ENCODE measurements around the gene CEACAM1. TPM values are rescaled to one million over a fixed set of nuclear protein-coding genes. Genes with fewer than 3 reads are reported as not detected.

CEACAM1 gene
- total and polyA plus RNA-seq, 2 of the 13 experiments (the other 11 are each of a cell fraction or from before 2014, with no cell fraction given) = 13.5 to 332 TPM

DNA sequence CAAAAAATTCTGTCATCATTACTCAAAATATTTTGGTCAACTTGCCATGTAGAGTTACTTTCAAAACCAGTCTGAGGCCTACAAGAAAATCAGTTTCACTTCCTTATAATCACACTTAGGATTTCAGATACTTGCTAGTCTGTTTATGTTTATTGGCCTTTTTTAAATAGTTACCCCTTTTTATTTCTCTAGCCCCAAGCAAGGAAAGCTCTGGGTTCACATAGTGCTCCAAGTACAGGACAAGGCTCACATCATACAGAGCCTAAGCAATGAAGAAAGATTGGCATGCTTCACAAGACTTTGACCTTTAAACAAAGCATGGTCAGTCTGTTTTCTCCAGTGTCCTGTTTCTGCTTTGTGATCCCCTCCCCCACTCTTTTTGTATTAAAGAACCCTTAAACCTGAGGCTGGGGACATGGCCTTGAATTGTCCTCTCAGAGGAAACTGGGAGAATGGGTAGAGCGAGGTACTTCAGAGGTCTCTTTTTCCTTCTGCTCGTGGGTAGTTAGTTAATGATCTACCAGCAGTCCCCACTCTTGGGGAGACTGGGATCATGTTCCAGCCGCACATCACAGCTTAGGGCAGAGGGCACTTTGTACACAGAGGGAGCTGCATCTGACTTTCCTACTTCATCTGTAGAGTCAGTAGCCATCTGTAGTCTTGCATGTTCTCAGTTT, 30.7 kb downstream of the CEACAM1 start (continued):
- TF ChIP-seq SIX1 (CRISPR knock-in tag; IDR thresholded peaks at IDR 0.05; ENCODE audit: borderline replicate concordance) (peak; percentile 95; the same call in 1 of the 2 replicates), CBX1 (IDR thresholded peaks at IDR 0.05; ENCODE audit: low read depth) (peak; percentile 56), ZNF513 (CRISPR knock-in tag; conservative IDR thresholded peaks at IDR 0.05) (no peak), NFKB2 (CRISPR knock-in tag; IDR thresholded peaks at IDR 0.05; ENCODE audit: borderline replicate concordance) (no peak), ZNF232 (CRISPR knock-in tag; IDR thresholded peaks at IDR 0.05; ENCODE audit: borderline replicate concordance) (no peak; the same call in 1 of the 2 replicates), ISL2 (CRISPR knock-in tag; IDR thresholded peaks at IDR 0.05) (peak; percentile 74), POLR2AphosphoS2 (IDR thresholded peaks at IDR 0.05; ENCODE audit: low read depth, low read length) (no peak), AHDC1 (CRISPR knock-in tag; IDR thresholded peaks at IDR 0.05; ENCODE audit: borderline replicate concordance) (peak; percentile 56; the same call in 1 of the 2 replicates), ZIK1 (CRISPR knock-in tag; IDR thresholded peaks at IDR 0.05; ENCODE audit: borderline replicate concordance, low read depth) (no peak), SMAD1 (CRISPR knock-in tag; IDR thresholded peaks at IDR 0.05; ENCODE audit: borderline replicate concordance, low read depth) (no peak), ZSCAN21 (CRISPR knock-in tag; IDR thresholded peaks at IDR 0.05; ENCODE audit: borderline replicate concordance) (no peak), SP140L (CRISPR knock-in tag; IDR thresholded peaks at IDR 0.05; ENCODE audit: borderline replicate concordance) (0 out of 2 replicates have a peak, but pooled peaks have one; percentile 34), HCFC1 (IDR thresholded peaks at IDR 0.05; ENCODE audit: low read depth, low read length) (no peak)
- TF ChIP-seq, protein P1, sequence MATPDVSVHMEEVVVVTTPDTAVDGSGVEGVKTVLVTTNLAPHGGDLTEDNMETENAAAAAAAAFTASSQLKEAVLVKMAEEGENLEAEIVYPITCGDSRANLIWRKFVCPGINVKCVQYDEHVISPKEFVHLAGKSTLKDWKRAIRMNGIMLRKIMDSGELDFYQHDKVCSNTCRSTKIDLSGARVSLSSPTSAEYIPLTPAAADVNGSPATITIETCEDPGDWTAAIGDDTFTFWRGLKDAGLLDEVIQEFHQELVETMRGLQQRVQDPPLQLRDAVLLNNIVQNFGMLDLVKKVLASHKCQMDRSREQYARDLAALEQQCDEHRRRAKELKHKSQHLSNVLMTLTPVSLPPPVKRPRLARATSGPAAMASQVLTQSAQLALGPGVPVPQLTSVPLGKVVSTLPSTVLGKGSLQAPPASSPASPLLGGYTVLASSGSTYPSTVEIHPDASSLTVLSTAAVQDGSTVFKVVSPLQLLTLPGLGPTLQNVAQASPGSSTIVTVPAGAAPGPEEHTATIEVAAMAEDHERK (CRISPR knock-in tag; IDR thresholded peaks at IDR 0.05; ENCODE audit: low read depth) = no peak
- TF ChIP-seq, protein P2, sequence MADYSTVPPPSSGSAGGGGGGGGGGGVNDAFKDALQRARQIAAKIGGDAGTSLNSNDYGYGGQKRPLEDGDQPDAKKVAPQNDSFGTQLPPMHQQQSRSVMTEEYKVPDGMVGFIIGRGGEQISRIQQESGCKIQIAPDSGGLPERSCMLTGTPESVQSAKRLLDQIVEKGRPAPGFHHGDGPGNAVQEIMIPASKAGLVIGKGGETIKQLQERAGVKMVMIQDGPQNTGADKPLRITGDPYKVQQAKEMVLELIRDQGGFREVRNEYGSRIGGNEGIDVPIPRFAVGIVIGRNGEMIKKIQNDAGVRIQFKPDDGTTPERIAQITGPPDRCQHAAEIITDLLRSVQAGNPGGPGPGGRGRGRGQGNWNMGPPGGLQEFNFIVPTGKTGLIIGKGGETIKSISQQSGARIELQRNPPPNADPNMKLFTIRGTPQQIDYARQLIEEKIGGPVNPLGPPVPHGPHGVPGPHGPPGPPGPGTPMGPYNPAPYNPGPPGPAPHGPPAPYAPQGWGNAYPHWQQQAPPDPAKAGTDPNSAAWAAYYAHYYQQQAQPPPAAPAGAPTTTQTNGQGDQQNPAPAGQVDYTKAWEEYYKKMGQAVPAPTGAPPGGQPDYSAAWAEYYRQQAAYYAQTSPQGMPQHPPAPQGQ (CRISPR knock-in tag; IDR thresholded peaks at IDR 0.05; ENCODE audit: borderline replicate concordance) = no peak

Data from HepG2 (cell line).